ENCODE results near the gene SHC4. TPM values are rescaled to one million over a fixed set of nuclear protein-coding genes. Genes with fewer than 3 reads are reported as not detected.

Gene SHC4
- total RNA-seq, 1 donor from 2014 or later: 4.2 TPM

DNA sequence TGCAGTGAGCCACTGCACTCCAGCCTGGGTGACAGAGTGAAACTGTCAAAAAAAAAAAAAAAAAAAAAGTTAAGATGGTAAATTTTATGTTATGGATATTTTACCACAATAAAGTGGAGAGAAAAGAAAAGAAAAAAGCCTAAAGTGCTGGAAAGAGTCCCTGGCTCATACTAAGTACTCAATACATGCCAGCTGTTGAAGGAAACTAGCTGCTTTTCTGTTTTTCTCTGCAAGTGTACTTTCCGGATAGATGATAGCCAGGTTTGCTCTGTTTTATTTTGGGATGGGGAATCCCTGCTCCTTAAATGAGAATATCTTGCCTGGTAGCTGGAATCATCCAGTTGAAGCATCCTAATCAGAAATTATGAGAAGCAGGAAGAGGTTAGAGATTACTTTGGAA, 74.9 kb downstream of the SHC4 start:
- Histone ChIP-seq H3K4me3 (ENCODE audit: low read depth, low read length) (no peak overlapping the region), H3K36me3 (ENCODE audit: control insufficient read depth, insufficient read depth, low read length) (no peaks in the 10 kb centered on the region), H3K27me3 (ENCODE audit: control insufficient read depth, insufficient read depth, low read length) (no peaks in the 10 kb centered on the region)
- TF ChIP-seq CTCF (IDR thresholded peaks at IDR 0.05; ENCODE audit: insufficient read depth, low read length, poor library complexity, severe bottlenecking): no peak
- no peak for DNase-seq (ENCODE audit: low read depth)

DNA sequence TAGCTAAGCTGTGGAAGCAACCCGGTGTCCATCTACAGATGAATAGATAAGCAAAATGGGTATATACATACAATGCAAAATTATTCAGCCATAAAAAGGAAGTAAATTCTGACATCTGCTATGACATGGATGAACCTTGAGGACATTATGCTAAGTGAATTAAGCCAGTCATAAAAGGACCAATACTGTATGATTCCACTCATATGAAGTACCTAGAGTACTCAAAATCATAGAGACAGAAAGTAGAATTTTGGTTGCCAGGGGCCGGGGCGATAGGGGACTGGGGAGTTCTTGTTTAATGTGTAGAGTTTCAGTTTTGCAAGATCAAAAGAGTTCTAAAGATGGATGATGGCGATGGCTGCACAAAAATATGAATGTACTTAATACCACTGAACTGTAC, 75.5 kb downstream of the SHC4 start:
- Histone ChIP-seq H3K4me3 (ENCODE audit: low read depth, low read length) (no peak overlapping the region), H3K27me3 (ENCODE audit: control insufficient read depth, insufficient read depth, low read length) (no peaks in the 10 kb centered on the region), H3K36me3 (ENCODE audit: control insufficient read depth, insufficient read depth, low read length) (no peaks in the 10 kb centered on the region)
- TF ChIP-seq CTCF (IDR thresholded peaks at IDR 0.05; ENCODE audit: insufficient read depth, low read length, poor library complexity, severe bottlenecking): no peak
- no peak for DNase-seq (ENCODE audit: low read depth)

- DNase-seq (ENCODE audit: low read depth): no peak
- Histone ChIP-seq H3K36me3 (ENCODE audit: control insufficient read depth, insufficient read depth, low read length) (no peaks in the 10 kb centered on the region), H3K27me3 (ENCODE audit: control insufficient read depth, insufficient read depth, low read length) (no peaks in the 10 kb centered on the region), H3K4me3 (ENCODE audit: low read depth, low read length) (no peak overlapping the region)
- TF ChIP-seq CTCF (IDR thresholded peaks at IDR 0.05; ENCODE audit: insufficient read depth, low read length, poor library complexity, severe bottlenecking): no peak
Observed at GRCh38 chr15:48887144-48887543, 76.6 kb downstream of the SHC4 start.

DNA sequence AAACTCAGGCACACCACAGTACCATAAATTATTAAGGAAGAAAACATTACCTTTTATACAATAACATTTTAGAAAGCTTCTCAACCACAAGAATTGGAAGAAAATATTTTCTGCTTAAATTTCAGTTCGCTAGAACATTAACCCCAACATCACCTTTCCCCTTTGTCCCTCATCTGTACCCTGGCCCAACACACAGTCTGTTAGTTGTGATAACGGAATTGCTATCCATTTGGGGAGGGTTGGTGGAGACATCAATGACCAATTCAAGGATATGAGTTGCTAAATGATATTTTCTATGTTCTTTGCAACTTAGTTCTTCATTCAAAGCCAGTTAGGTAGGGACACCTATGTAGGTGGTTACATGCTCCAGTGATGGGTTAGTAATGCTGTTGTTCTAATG, 80.0 kb downstream of the SHC4 start:
- no peak for TF ChIP-seq CTCF (IDR thresholded peaks at IDR 0.05; ENCODE audit: insufficient read depth, low read length, poor library complexity, severe bottlenecking)
- no peak overlapping the region for H3K4me3 ChIP-seq (ENCODE audit: low read depth, low read length)
- H3K36me3 ChIP-seq (ENCODE audit: control insufficient read depth, insufficient read depth, low read length): no peaks in the 10 kb centered on the region
- no peak for DNase-seq (ENCODE audit: low read depth)
- H3K27me3 ChIP-seq (ENCODE audit: control insufficient read depth, insufficient read depth, low read length): no peaks in the 10 kb centered on the region

DNA sequence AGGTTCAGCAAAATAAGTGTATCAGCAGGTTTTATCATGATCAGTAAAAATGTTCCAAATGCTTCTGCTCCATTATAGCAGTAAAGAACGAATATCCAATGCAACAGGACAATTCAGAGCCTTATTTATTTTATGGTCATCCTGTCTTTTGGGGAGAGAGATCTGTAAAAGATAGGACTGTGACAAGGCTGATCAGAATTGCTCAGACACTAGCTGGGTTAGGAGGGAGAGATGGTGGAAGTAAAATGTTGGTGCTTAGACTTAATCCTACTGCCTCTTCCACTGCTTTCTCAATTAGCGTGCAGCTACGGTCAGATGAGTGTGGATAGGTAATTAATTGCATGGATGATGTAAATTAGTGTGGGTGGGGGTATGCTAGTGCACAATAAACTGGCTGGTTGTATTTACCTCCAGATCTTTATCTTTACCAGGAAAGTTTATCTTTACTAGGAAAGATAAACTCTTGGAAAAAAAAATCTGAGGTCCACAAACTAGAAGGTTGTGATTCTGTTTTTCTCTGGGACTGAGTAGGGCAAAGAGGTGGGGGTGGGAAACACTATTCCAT, 83.6 kb downstream of the SHC4 start:
- no peaks in the 10 kb centered on the region for H3K27me3 ChIP-seq (ENCODE audit: control insufficient read depth, insufficient read depth, low read length)
- H3K36me3 ChIP-seq (ENCODE audit: control insufficient read depth, insufficient read depth, low read length): no peaks in the 10 kb centered on the region
- no peak for DNase-seq (ENCODE audit: low read depth)
- H3K4me3 ChIP-seq (ENCODE audit: low read depth, low read length): no peak overlapping the region
- TF ChIP-seq CTCF (IDR thresholded peaks at IDR 0.05; ENCODE audit: insufficient read depth, low read length, poor library complexity, severe bottlenecking): no peak
